ENCODE results near the gene SAFB2.

Gene SAFB2

DNA sequence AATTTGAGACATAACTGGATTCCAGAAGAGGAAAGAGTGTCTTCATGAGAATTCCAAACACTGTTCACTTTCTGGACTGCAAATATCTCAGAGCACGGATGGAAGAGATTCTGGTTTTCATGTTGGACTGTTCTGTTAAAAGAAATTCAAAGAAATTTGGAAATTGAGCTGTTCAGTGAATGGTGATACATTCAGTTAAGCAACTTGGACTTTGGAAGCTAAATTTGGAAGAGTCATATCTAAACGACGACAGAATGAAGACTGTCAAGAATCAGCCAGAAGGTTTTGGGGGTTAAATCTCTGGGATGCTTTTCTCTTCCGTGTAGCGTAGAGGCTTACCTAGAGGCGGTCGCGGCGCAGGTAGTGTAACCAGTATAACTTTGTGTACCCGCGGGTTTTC, 25.9 kb upstream of the SAFB2 start:
- TF ChIP-seq, protein P1, sequence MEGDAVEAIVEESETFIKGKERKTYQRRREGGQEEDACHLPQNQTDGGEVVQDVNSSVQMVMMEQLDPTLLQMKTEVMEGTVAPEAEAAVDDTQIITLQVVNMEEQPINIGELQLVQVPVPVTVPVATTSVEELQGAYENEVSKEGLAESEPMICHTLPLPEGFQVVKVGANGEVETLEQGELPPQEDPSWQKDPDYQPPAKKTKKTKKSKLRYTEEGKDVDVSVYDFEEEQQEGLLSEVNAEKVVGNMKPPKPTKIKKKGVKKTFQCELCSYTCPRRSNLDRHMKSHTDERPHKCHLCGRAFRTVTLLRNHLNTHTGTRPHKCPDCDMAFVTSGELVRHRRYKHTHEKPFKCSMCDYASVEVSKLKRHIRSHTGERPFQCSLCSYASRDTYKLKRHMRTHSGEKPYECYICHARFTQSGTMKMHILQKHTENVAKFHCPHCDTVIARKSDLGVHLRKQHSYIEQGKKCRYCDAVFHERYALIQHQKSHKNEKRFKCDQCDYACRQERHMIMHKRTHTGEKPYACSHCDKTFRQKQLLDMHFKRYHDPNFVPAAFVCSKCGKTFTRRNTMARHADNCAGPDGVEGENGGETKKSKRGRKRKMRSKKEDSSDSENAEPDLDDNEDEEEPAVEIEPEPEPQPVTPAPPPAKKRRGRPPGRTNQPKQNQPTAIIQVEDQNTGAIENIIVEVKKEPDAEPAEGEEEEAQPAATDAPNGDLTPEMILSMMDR (IDR thresholded peaks at IDR 0.05; ENCODE audit: borderline replicate concordance, control extremely low read depth, extremely low read depth, insufficient read depth, missing control alignments) = no peak
- in situ Hi-C loops (cut with MboI; ENCODE audit: low sequenced_read_pairs, unreplicated experiment) = no loop called here
- DNase-seq (ENCODE audit: low spot score) = no peak

DNA sequence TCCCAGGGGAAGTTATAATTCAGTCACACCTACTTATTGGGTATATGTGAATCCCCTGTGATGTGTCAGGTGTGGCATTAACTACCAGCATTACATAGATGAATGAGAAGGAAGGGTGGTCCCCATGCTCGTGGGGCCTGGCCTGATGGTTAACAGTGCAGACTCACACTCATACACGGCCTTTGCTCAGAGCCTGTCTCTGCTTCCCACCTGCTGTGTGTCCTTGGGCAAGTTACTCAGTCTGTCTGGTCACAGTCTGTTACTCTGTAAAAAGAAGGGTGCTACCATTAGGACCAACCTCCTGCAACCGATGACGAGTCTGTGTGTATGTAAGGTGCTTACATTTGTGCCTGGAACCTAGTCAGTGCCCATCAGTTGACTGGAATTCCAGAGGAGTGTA, 24.1 kb upstream of the SAFB2 start:
- DNase-seq (ENCODE audit: low spot score) = no peak
- TF ChIP-seq, protein P1 (IDR thresholded peaks at IDR 0.05; ENCODE audit: borderline replicate concordance, control extremely low read depth, extremely low read depth, insufficient read depth, missing control alignments) = no peak
- in situ Hi-C loops (cut with MboI; ENCODE audit: low sequenced_read_pairs, unreplicated experiment) = no loop called here

DNA sequence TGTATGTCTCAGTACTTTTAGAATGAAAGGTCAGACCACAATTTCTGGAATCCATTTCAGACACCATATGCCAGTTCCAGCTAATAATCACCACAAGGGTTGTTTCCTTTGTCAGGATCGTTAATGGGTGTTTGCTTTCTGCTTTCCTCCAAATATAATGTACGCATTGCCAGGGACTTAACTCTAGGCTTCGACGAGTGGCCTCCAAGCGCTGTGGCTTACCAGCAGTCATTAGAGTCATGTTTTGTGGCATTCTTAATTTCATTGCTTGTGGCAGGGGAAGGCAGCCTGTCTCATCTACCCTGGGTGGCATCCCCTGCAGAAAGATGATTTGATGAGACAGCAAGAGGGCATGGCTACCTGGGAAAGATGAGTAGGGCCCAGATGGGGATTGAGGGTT, 22.8 kb upstream of the SAFB2 start:
- DNase-seq (ENCODE audit: low spot score) = no peak
- in situ Hi-C loops (cut with MboI; ENCODE audit: low sequenced_read_pairs, unreplicated experiment) = no loop called here
- TF ChIP-seq, protein P1 (IDR thresholded peaks at IDR 0.05; ENCODE audit: borderline replicate concordance, control extremely low read depth, extremely low read depth, insufficient read depth, missing control alignments) = no peak

DNA sequence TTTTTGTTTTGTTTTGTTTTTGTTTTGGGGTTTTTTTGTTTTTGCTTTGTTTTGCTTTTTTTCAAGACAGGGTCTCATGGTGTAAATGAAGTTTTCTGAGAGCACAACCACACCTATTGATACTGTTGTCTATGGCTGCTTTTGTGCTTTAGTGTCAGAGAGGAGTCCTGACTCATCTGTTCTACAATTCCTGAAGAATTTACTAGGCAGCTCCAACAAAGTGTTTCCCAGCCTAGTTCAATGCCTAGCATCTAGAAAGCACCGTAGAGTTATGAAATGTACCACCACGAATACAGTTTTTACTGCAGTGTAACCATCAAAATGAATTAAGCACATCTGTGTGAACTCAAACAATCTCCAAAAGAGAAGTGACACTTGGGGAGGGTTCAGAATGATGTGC, 21.5 kb upstream of the SAFB2 start:
- TF ChIP-seq, protein P1 (IDR thresholded peaks at IDR 0.05; ENCODE audit: borderline replicate concordance, control extremely low read depth, extremely low read depth, insufficient read depth, missing control alignments) = no peak
- DNase-seq (ENCODE audit: low spot score) = no peak
- in situ Hi-C loops (cut with MboI; ENCODE audit: low sequenced_read_pairs, unreplicated experiment) = no loop called here

DNA sequence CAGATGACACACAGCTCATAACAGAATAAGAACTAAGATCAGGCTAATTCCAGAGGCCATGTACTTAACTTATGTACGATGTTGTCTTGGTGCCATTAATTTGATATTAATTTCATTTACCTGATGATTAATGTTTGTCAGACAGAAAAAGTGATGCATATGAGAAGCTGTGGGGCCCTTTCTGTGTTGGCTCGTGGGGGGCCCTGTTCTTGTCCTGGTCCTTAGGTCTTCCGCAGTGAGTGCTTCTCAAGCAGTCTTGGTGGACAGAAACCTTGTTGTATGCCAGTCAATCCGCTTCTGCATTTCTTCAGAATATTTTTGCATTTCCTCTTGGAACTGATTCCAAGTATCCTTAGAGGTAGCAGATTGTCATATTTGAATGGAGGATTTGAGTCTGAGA, 20.5 kb upstream of the SAFB2 start:
- in situ Hi-C loops (cut with MboI; ENCODE audit: low sequenced_read_pairs, unreplicated experiment) = no loop called here
- TF ChIP-seq, protein P1 (IDR thresholded peaks at IDR 0.05; ENCODE audit: borderline replicate concordance, control extremely low read depth, extremely low read depth, insufficient read depth, missing control alignments) = no peak
- DNase-seq (ENCODE audit: low spot score) = no peak

DNA sequence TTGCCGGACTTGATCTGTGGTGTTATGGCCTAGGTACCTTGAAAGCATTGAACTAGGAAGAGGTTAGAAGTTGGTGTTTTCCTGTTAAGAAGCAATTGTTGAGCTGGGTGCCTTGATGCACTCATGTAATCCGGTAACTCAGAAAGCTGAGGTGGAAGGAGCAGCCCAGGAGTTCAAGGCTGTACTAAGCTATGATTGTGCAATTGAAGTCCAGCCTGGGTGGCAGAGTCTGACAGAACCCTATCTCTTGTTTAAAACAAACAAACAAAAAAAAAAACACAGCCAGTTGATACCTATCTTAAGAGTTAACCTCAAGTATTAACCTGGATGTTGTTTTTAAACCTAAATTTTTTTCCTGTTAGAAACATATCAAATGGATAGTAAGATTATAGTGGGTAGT, 19.6 kb upstream of the SAFB2 start:
- TF ChIP-seq, protein P1 (IDR thresholded peaks at IDR 0.05; ENCODE audit: borderline replicate concordance, control extremely low read depth, extremely low read depth, insufficient read depth, missing control alignments) = no peak
- in situ Hi-C loops (cut with MboI; ENCODE audit: low sequenced_read_pairs, unreplicated experiment) = no loop called here
- DNase-seq (ENCODE audit: low spot score) = no peak

DNA sequence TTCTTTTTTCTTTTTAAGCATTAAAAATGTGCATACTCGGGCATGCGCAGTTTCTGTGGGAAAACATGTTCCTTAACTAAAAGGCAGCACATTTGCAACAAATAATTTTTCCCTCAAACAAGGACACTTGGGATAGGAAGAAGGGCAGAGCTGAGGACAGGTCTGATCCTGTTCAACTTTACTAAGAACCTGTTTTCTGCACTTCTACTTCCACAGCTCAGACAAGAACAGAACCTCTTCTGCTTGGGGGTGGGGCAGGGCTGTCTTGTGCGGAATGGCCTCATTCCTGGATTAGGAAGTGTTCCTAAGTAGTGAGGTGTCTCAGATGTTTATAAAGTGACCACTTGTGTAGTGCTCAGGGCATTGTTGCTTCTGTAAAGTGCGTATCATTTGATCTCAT, 18.6 kb upstream of the SAFB2 start:
- TF ChIP-seq, protein P1 (IDR thresholded peaks at IDR 0.05; ENCODE audit: borderline replicate concordance, control extremely low read depth, extremely low read depth, insufficient read depth, missing control alignments) = no peak
- no peak for DNase-seq (ENCODE audit: low spot score)
- in situ Hi-C loops (cut with MboI; ENCODE audit: low sequenced_read_pairs, unreplicated experiment) = no loop called here
